AG04450 (cell line): ENCODE measurements around the gene PHF11. TPM values are rescaled to one million over a fixed set of nuclear protein-coding genes. Genes with fewer than 3 reads are reported as not detected.

Experiments used
- CTCF ChIA-PET: fragments of 300-600, 350-600 bp; formaldehyde crosslinking; extraction: SDS; loops from one replicate; lab custom pipeline; 2022; ENCODE audit warnings: antibody characterized with exemption, inconsistent platforms; lab: Charles Lee
- POLR2A ChIA-PET: fragments of 350-600 bp; formaldehyde crosslinking; extraction: SDS; loops from one replicate; lab custom pipeline; 2021; ENCODE audit warnings: antibody characterized with exemption, inconsistent platforms; lab: Yijun Ruan, JAX
- DNase-seq: peaks from one replicate; pipeline ENCODE4 v3.0.0-alpha.2; 2011; ENCODE audit warnings: low read depth, low spot score
- H3K27ac ChIP-seq: one replicate; pipeline ENCODE4 v1.5.1; 2012; ENCODE audit warnings: low read depth, low read length, control low read depth
- H3K27me3 ChIP-seq: one replicate; pipeline ENCODE4 v1.6.0; 2012; ENCODE audit warnings: low read length; ENCODE audit not compliant: control insufficient read depth, insufficient read depth
- H3K4me3 ChIP-seq: 2 replicates; pipeline ENCODE4 v1.5.1; 2011; ENCODE audit warnings: mild to moderate bottlenecking, low read depth, low read length, control low read depth
- H3K9me3 ChIP-seq: 2 replicates; pipeline ENCODE4 v1.5.1; 2012; ENCODE audit warnings: low read length; ENCODE audit not compliant: control insufficient read depth, insufficient read depth
- polyA plus RNA-seq: library from polyadenylated mRNA; depleted of rRNA; stranded (reverse); fragments of >200 nt; gene quantifications from 2 replicates; pipeline ENCODE4 v1.2.3, GENCODE V29; 2011
- TF ChIP-seq, protein P1 (sequence below): IDR thresholded peaks from 2 replicates; pipeline ENCODE4 v1.5.1; 2011; ENCODE audit warnings: low read depth, low read length, control low read depth, inconsistent platforms

Gene PHF11
- polyA plus RNA-seq, 1 experiment, result 26.2 TPM

DNA sequence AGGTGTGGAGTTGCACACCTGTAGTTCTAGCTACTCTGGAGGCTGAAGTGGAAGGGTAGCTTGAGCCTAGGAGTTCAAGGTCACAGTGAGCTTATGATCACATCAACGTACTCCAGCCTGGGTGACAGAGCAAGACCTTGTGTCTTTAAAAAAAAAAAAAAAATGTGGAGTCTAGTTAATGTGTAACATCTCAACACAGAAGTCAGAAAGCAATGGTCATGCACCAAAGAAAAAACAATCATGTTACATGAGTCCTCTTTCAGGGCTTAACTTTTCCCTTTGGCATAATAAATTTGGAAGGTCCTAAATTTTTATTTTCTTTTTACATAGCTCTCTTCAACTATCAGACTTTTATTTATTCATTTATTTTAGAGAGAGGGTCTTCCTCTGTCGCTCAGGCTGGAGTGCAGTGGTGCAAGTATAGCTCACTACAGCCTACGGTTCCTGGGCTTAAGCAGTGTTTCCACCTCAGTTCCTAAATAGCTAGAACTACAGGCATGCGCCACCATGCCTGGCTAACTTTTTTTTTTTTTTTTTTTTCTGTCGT lies 29.4 kb upstream of the PHF11 start:
- ChIA-PET CTCF (interaction anchor here (0.6 to 0.7 kb wide), 2 partner anchors 178 to 227 kb away, joined by 3 to 4 read pairs; no protein-coding TSS in a partner anchor), POLR2A (interaction anchor here (0.7 kb wide), 1 partner anchor 53 kb away, joined by 4 read pairs; no protein-coding TSS in a partner anchor)
- Histone ChIP-seq H3K27me3 (no peaks in the 10 kb centered on the region), H3K4me3 (no peak overlapping the region), H3K9me3 (peaks cover 8% of the 10 kb centered on the region), H3K27ac (no peak overlapping the region)
- TF ChIP-seq, protein P1, sequence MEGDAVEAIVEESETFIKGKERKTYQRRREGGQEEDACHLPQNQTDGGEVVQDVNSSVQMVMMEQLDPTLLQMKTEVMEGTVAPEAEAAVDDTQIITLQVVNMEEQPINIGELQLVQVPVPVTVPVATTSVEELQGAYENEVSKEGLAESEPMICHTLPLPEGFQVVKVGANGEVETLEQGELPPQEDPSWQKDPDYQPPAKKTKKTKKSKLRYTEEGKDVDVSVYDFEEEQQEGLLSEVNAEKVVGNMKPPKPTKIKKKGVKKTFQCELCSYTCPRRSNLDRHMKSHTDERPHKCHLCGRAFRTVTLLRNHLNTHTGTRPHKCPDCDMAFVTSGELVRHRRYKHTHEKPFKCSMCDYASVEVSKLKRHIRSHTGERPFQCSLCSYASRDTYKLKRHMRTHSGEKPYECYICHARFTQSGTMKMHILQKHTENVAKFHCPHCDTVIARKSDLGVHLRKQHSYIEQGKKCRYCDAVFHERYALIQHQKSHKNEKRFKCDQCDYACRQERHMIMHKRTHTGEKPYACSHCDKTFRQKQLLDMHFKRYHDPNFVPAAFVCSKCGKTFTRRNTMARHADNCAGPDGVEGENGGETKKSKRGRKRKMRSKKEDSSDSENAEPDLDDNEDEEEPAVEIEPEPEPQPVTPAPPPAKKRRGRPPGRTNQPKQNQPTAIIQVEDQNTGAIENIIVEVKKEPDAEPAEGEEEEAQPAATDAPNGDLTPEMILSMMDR, result no peak
- DNase-seq, result no peak

DNA sequence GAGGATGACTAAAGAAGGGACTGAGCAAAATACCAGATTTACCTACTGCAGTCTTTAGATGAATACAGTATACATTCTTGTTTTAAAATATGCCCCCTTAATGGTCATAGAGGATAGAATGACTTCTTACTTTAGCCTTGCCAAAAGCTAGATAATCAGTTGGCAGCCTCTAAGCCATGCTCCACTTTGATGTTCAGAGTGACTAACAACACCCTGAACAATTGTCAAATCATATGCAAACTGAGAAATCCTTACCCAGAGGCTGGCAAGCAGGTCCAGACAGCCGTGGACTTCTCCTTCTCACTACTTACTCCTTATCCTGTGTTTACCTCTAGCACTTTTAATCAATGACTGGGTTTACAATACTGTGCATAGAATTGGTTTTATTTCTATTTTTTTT lies 23.6 kb upstream of the PHF11 start:
- H3K9me3 ChIP-seq, result no peaks in the 10 kb centered on the region
- ChIA-PET CTCF (no interaction called here), POLR2A (no interaction called here)
- no peak overlapping the region for H3K27ac ChIP-seq
- no peaks in the 10 kb centered on the region for H3K27me3 ChIP-seq
- no peak for DNase-seq
- no peak overlapping the region for H3K4me3 ChIP-seq
- TF ChIP-seq, protein P1, result no peak

DNA sequence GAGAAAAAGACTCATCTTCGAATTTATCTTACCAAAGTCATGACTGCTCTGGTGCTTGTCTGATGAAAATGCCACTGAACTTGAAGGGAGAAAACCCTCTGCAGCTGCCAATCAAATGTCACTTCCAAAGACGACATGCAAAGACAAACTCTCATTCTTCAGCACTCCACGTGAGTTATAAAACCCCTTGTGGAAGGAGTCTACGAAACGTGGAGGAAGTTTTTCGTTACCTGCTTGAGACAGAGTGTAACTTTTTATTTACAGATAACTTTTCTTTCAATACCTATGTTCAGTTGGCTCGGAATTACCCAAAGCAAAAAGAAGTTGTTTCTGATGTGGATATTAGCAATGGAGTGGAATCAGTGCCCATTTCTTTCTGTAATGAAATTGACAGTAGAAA lies 19.2 kb upstream of the PHF11 start:
- Histone ChIP-seq H3K4me3 (no peak overlapping the region), H3K27ac (no peak overlapping the region), H3K9me3 (no peaks in the 10 kb centered on the region), H3K27me3 (no peaks in the 10 kb centered on the region)
- no peak for DNase-seq
- TF ChIP-seq, protein P1, result no peak
- POLR2A ChIA-PET, result no interaction called here
- CTCF ChIA-PET, result interaction anchor here (0.9 kb wide), 1 partner anchor 19 kb away, joined by 3 read pairs; no protein-coding TSS in a partner anchor

DNA sequence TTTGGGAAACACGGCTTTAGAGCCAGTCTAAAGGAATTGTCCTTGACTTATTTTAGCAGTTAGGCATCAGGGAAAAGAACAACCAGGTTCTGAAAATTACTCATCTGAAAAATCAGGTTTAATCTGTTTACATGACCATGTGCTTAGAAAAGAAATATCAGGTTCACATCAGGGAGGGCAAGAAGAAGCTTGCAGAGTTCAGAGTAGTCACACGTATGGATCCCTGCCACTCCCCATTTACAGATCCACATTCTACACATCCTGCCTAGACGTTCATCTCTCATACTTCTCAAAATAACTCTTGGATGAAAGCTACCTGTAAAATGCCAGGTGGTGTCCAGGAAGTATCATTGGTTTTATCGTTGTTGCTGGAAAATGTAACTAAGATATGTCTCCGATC lies 14.0 kb upstream of the PHF11 start:
- no peak overlapping the region for H3K27ac ChIP-seq
- no peaks in the 10 kb centered on the region for H3K9me3 ChIP-seq
- no peak for DNase-seq
- ChIA-PET POLR2A (no interaction called here), CTCF (interaction anchor here (0.6 to 1.0 kb wide), 2 partner anchors 26 to 127 kb away, joined by 3 read pairs; no protein-coding TSS in a partner anchor)
- H3K4me3 ChIP-seq, result no peak overlapping the region
- TF ChIP-seq, protein P1, result no peak
- no peaks in the 10 kb centered on the region for H3K27me3 ChIP-seq

DNA sequence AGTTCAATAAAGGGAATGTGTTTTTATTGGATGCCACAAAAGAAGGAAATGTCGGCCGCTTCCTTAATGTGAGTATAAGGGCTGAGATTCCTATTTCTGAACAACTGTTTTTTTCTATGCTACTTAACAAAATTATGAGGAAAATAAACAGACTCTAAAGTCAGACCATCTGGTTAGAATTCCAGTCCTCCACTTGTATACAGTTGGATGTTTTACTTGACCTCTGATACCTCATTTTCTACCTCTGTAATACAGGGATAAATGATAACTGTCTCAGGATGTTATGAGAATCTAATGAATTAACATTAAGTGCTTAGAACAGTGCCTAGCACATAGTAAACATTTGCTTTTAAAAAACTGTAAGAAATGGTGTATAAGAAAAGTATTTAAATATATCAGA lies 7.2 kb upstream of the PHF11 start:
- no peaks in the 10 kb centered on the region for H3K27me3 ChIP-seq
- ChIA-PET CTCF (no interaction called here), POLR2A (no interaction called here)
- H3K27ac ChIP-seq, result no peak overlapping the region
- H3K9me3 ChIP-seq, result no peaks in the 10 kb centered on the region
- DNase-seq, result no peak
- TF ChIP-seq, protein P1, result no peak
- H3K4me3 ChIP-seq, result no peak overlapping the region
